Measurements from ENCODE around the gene MPG.

DNA sequence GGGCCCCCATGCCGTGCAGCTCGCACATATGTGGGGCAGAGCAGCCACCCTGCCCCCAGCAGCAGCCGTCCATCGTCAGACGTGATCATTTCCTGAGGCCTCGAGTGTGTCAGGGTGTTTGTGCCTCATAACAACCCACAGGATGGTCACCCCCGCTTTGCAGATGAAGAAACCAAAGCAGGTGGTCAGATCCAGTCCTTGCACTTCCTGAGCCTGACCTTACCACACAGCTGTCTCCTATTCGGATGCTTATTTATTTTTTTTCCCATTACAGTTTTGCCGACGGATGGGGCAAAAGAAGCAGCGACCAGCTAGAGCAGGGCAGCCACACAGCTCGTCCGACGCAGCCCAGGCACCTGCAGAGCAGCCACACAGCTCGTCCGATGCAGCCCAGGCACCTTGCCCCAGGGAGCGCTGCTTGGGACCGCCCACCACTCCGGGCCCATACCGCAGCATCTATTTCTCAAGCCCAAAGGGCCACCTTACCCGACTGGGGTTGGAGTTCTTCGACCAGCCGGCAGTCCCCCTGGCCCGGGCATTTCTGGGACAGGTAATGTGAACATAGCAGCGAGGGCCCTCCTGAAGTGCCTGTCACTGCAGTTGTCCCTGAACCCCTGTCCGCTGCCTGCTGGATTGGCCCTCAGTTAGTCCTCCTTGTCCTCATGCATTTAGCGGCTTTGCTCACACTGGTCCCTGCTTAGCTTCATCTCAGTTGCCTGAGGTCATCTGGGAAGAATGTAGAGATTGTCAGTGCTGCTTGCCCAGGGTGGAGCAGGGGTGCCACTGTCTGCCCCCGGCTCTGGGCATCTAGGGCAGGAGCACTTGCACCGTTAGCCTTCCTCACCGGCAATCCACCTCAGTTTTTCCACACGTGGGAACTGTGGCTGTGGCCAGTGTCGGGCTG, 1.4 kb downstream of the MPG start:
- TF ChIP-seq POLR2A (IDR thresholded peaks at IDR 0.05): no peak
- no peak for TF ChIP-seq EP300 (IDR thresholded peaks at IDR 0.05)
